Keratinocyte (primary cell): ENCODE results near the gene GXYLT2. TPM values are rescaled to one million over a fixed set of nuclear protein-coding genes. Genes with fewer than 3 reads are reported as not detected.

Experiments used
- DNase-seq: peaks from one replicate; pipeline ENCODE4 v3.0.0-alpha.2; 2011; ENCODE audit warnings: low read depth, missing footprints, low spot score
- FAIRE-seq: peaks from 2 replicates; lab custom pipeline; 2011; peaks lifted over from hg19 to GRCh38; lab: Jason Lieb, UNC
- H2AFZ ChIP-seq: 2 replicates; pipeline ENCODE4 v1.6.0; 2012; ENCODE audit warnings: low read length, control low read depth, inconsistent platforms; ENCODE audit not compliant: control insufficient read depth
- H3K27ac ChIP-seq: 2 replicates; pipeline ENCODE4 v1.5.1; 2011; ENCODE audit warnings: low read length; ENCODE audit not compliant: control insufficient read depth, insufficient read depth
- H3K27me3 ChIP-seq: 3 replicates; pipeline ENCODE4 v1.6.0; 2011; ENCODE audit warnings: low read length; ENCODE audit not compliant: control insufficient read depth, insufficient read depth; ENCODE audit errors: extremely low read depth
- H3K36me3 ChIP-seq, 2 experiments: 2 replicates in 1 of 2; 3 replicates in 1 of 2; pipeline ENCODE4 v1.5.1; 2011; ENCODE audit warnings: low read length in 2 of 2, mild to moderate bottlenecking in 1 of 2; ENCODE audit not compliant: control insufficient read depth in 2 of 2, insufficient read depth in 2 of 2; ENCODE audit errors: extremely low read depth in 1 of 2
- H3K4me1 ChIP-seq: 3 replicates; pipeline ENCODE4 v1.5.1; 2011; ENCODE audit warnings: low read length; ENCODE audit not compliant: control insufficient read depth, insufficient read depth; ENCODE audit errors: extremely low read depth
- H3K4me2 ChIP-seq: 3 replicates; pipeline ENCODE4 v1.6.0; 2011; ENCODE audit warnings: low read depth, low read length; ENCODE audit not compliant: control insufficient read depth, insufficient read depth; ENCODE audit errors: extremely low read depth
- H3K4me3 ChIP-seq, 3 experiments: fragments of 200-600 bp in 1 of 3; sonication (generic) in 1 of 3; 2 replicates in 2 of 3; 3 replicates in 1 of 3; pipeline ENCODE4 v1.5.1; 2011 to 2016; ENCODE audit warnings: low read length in 3 of 3, mild to moderate bottlenecking in 3 of 3, control low read depth in 2 of 3, inconsistent platforms in 1 of 3, low read depth in 1 of 3, mixed read lengths in 1 of 3, mixed run types in 1 of 3, moderate library complexity in 1 of 3; ENCODE audit not compliant: control insufficient read depth in 2 of 3, insufficient read depth in 2 of 3; ENCODE audit errors: extremely low read depth in 1 of 3
- H3K79me2 ChIP-seq: 2 replicates; pipeline ENCODE4 v1.6.0; 2012; ENCODE audit warnings: low read length; ENCODE audit not compliant: control insufficient read depth, insufficient read depth
- H3K9ac ChIP-seq: 3 replicates; pipeline ENCODE4 v1.6.0; 2011; ENCODE audit warnings: low read length; ENCODE audit not compliant: control insufficient read depth, insufficient read depth; ENCODE audit errors: extremely low read depth
- H3K9me1 ChIP-seq: 3 replicates; pipeline ENCODE4 v1.6.0; 2011; ENCODE audit warnings: low read length; ENCODE audit not compliant: control insufficient read depth, insufficient read depth; ENCODE audit errors: extremely low read depth
- H3K9me3 ChIP-seq: 2 replicates; pipeline ENCODE4 v1.5.1; 2012; ENCODE audit warnings: low read depth, low read length; ENCODE audit not compliant: control insufficient read depth
- H4K20me1 ChIP-seq: 3 replicates; pipeline ENCODE4 v1.6.0; 2011; ENCODE audit warnings: low read length; ENCODE audit not compliant: control insufficient read depth, insufficient read depth; ENCODE audit errors: extremely low read depth
- CTCF ChIP-seq, 3 experiments: IDR thresholded peaks in 1 of 3; conservative IDR thresholded peaks in 1 of 3; optimal IDR thresholded peaks in 1 of 3; 2 replicates in 2 of 3; 3 replicates in 1 of 3; pipeline versions ENCODE3 to v1.5.1; 2011; ENCODE audit warnings: low read length in 3 of 3, mild to moderate bottlenecking in 3 of 3, moderate library complexity in 2 of 3, control low read depth in 1 of 3, inconsistent platforms in 1 of 3; ENCODE audit not compliant: insufficient read depth in 2 of 3; ENCODE audit errors: extremely low read depth in 1 of 3
- EZH2 ChIP-seq: IDR thresholded peaks from one replicate; pipeline ENCODE4 v1.6.1; 2012; ENCODE audit warnings: inconsistent platforms, mild to moderate bottlenecking, low read length, moderate library complexity
- dilution Hi-C: fragments of 300-500 bp; cut with MboI; formaldehyde crosslinking; loops from one replicate; pipeline ENCODE4 v1.7.0; 2020; ENCODE audit warnings: low sequenced_read_pairs; ENCODE audit not compliant: extremely low pct_ligation_motif_present
- polyA plus RNA-seq, 5 experiments: library from polyadenylated mRNA; depleted of rRNA in 3 of 5; stranded (reverse) in 3 of 5; stranded (forward) in 1 of 5; unstranded in 1 of 5; fragments of >200 nt; gene quantifications; 1 replicate in 1 of 5; 2 replicates in 3 of 5; 3 replicates in 1 of 5; pipeline versions ENCODE4 v1.2.1 to v1.2.3, GENCODE V29; 2011 to 2012; ENCODE audit warnings: missing spikeins in 2 of 5, low read depth in 1 of 5, low replicate concordance in 1 of 5

Gene GXYLT2
- polyA plus RNA-seq, 1 donor (not counting 4 experiments of a cell fraction or from before 2014, with no cell fraction given) = 1.4 TPM

GRCh38 chr3:72959336-72959735 lies 71.5 kb downstream of the GXYLT2 start:
- no peaks in the 10 kb centered on the region for H3K36me3 ChIP-seq
- dilution Hi-C loops = no loop called here
- H3K9ac ChIP-seq = no peak overlapping the region
- H3K9me1 ChIP-seq = no peaks in the 10 kb centered on the region
- no peaks in the 10 kb centered on the region for H3K27me3 ChIP-seq
- H4K20me1 ChIP-seq = no peaks in the 10 kb centered on the region
- no peaks in the 10 kb centered on the region for H3K9me3 ChIP-seq
- FAIRE-seq = no peak
- DNase-seq = no peak
- no peaks in the 10 kb centered on the region for H3K4me1 ChIP-seq
- no peak overlapping the region for H2AFZ ChIP-seq
- TF ChIP-seq CTCF (optimal IDR thresholded peaks at IDR 0.05 in 1 of 3, IDR thresholded peaks at IDR 0.05 in 1 of 3, conservative IDR thresholded peaks at IDR 0.05 in 1 of 3; ENCODE audit: extremely low read depth in 1 of 3, insufficient read depth in 2 of 3, low read length in 3 of 3) (no peak), EZH2 (no peak)
- no peak overlapping the region for H3K27ac ChIP-seq
- H3K4me2 ChIP-seq = no peak overlapping the region
- H3K79me2 ChIP-seq = no peaks in the 10 kb centered on the region
- no peak overlapping the region for H3K4me3 ChIP-seq

- FAIRE-seq (no peak), DNase-seq (no peak)
- Histone ChIP-seq H2AFZ (no peak overlapping the region), H3K4me2 (no peak overlapping the region), H3K79me2 (no peaks in the 10 kb centered on the region), H3K36me3 (no peaks in the 10 kb centered on the region), H3K9me1 (no peaks in the 10 kb centered on the region), H3K9ac (no peak overlapping the region), H3K4me1 (no peaks in the 10 kb centered on the region), H4K20me1 (no peaks in the 10 kb centered on the region), H3K27ac (no peak overlapping the region), H3K9me3 (no peaks in the 10 kb centered on the region), H3K27me3 (no peaks in the 10 kb centered on the region), H3K4me3 (no peak overlapping the region)
- dilution Hi-C loops = no loop called here
- no peak for TF ChIP-seq EZH2
- TF ChIP-seq CTCF (optimal IDR thresholded peaks at IDR 0.05 in 1 of 3, IDR thresholded peaks at IDR 0.05 in 1 of 3, conservative IDR thresholded peaks at IDR 0.05 in 1 of 3; ENCODE audit: extremely low read depth in 1 of 3, insufficient read depth in 2 of 3, low read length in 3 of 3) = no peak
Measured at GRCh38 chr3:72960812-72961518, 73.1 kb downstream of the GXYLT2 start.
